Ishikawa (cell line): ENCODE measurements around the gene ELMO1.

Source experiments
- CEBPB ChIP-seq: IDR thresholded peaks from 2 replicates; pipeline ENCODE4 v1.6.1; 2012
- CREB1 ChIP-seq: IDR thresholded peaks from 2 replicates; pipeline ENCODE4 v1.6.1; 2012; ENCODE audit warnings: low read depth
- EGR1 ChIP-seq: IDR thresholded peaks from 2 replicates; pipeline ENCODE4 v1.6.1; 2012
- EP300 ChIP-seq: IDR thresholded peaks from 2 replicates; pipeline ENCODE4 v1.6.1; 2012; ENCODE audit warnings: borderline replicate concordance
- FOXM1 ChIP-seq: IDR thresholded peaks from 2 replicates; pipeline ENCODE4 v1.6.1; 2012; ENCODE audit warnings: low read depth, borderline replicate concordance
- NFIC ChIP-seq: IDR thresholded peaks from 2 replicates; pipeline ENCODE4 v1.6.1; 2012
- RAD21 ChIP-seq: IDR thresholded peaks from 2 replicates; pipeline ENCODE4 v1.6.1; 2012; ENCODE audit warnings: low read depth
- TAF1 ChIP-seq: IDR thresholded peaks from 2 replicates; pipeline ENCODE4 v1.6.1; 2012; ENCODE audit warnings: low read depth, mild to moderate bottlenecking
- TCF12 ChIP-seq: IDR thresholded peaks from 2 replicates; pipeline ENCODE4 v1.6.1; 2012; ENCODE audit warnings: low read depth
- TEAD4 ChIP-seq: IDR thresholded peaks from 2 replicates; pipeline ENCODE4 v1.6.1; 2012
- USF1 ChIP-seq: IDR thresholded peaks from 2 replicates; pipeline ENCODE4 v1.6.1; 2012
- YY1 ChIP-seq: IDR thresholded peaks from 2 replicates; pipeline ENCODE4 v1.6.1; 2012; ENCODE audit warnings: low read depth
- ZBTB7A ChIP-seq: IDR thresholded peaks from 2 replicates; pipeline ENCODE4 v1.6.1; 2012; ENCODE audit warnings: low read depth
- TF ChIP-seq, protein P1 (sequence below): IDR thresholded peaks from 2 replicates; pipeline ENCODE4 v1.6.1; 2012; ENCODE audit warnings: low read depth, mild to moderate bottlenecking
- TF ChIP-seq, protein P2 (sequence below): IDR thresholded peaks from 2 replicates; pipeline ENCODE4 v1.6.1; 2012

Gene ELMO1

GRCh38 chr7:37438906-37439652 lies 9.6 kb downstream of the ELMO1 start:
- TF ChIP-seq CEBPB (no peak), NFIC (no peak), CREB1 (no peak), TCF12 (no peak), RAD21 (no peak), ZBTB7A (no peak)
- TF ChIP-seq, protein P1, sequence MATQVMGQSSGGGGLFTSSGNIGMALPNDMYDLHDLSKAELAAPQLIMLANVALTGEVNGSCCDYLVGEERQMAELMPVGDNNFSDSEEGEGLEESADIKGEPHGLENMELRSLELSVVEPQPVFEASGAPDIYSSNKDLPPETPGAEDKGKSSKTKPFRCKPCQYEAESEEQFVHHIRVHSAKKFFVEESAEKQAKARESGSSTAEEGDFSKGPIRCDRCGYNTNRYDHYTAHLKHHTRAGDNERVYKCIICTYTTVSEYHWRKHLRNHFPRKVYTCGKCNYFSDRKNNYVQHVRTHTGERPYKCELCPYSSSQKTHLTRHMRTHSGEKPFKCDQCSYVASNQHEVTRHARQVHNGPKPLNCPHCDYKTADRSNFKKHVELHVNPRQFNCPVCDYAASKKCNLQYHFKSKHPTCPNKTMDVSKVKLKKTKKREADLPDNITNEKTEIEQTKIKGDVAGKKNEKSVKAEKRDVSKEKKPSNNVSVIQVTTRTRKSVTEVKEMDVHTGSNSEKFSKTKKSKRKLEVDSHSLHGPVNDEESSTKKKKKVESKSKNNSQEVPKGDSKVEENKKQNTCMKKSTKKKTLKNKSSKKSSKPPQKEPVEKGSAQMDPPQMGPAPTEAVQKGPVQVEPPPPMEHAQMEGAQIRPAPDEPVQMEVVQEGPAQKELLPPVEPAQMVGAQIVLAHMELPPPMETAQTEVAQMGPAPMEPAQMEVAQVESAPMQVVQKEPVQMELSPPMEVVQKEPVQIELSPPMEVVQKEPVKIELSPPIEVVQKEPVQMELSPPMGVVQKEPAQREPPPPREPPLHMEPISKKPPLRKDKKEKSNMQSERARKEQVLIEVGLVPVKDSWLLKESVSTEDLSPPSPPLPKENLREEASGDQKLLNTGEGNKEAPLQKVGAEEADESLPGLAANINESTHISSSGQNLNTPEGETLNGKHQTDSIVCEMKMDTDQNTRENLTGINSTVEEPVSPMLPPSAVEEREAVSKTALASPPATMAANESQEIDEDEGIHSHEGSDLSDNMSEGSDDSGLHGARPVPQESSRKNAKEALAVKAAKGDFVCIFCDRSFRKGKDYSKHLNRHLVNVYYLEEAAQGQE, result no peak

DNA sequence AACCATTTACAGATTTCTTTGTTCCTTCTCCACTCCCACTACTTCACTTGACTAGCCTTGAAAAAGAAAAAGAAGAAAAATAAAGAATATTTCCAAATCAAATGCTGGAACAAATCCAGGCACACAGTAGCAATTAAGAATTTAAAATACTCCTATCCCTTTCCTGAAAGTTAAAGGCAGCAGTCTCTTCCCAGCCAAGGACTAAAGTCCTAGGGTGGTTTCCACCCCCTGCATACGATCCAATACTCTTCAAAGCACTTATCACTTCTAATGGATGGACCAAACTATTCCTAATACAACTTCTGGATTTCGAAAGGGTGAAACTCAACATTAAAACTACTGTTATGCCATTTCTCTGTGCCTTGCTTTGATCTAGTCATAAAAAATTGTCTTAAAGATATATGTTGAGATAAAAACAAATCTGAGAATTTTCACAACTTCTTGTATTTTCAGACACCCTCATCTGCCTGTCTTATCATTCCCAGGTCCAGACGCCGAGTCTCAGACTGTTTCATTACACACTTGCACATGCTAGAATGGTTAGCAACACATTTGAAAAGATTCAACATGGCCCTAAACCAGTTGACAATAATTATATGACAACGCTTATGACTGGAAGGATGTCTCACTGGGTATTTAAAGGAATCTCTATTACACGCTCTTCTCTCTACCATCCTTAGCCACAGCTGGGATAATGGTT lies 13.4 kb downstream of the ELMO1 start:
- TF ChIP-seq ZBTB7A, result no peak
- TF ChIP-seq, protein P2, sequence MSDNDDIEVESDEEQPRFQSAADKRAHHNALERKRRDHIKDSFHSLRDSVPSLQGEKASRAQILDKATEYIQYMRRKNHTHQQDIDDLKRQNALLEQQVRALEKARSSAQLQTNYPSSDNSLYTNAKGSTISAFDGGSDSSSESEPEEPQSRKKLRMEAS, result no peak
- TF ChIP-seq CREB1, result no peak
- no peak for TF ChIP-seq TEAD4
- no peak for TF ChIP-seq TAF1
- no peak for TF ChIP-seq NFIC
- no peak for TF ChIP-seq TCF12
- TF ChIP-seq EGR1, result no peak
- TF ChIP-seq, protein P1, result no peak
- no peak for TF ChIP-seq FOXM1
- TF ChIP-seq YY1, result no peak
- no peak for TF ChIP-seq USF1
- TF ChIP-seq EP300, result no peak
- no peak for TF ChIP-seq RAD21
- no peak for TF ChIP-seq CEBPB

GRCh38 chr7:37434529-37434928 lies 14.1 kb downstream of the ELMO1 start:
- TF ChIP-seq TCF12 (no peak), CEBPB (no peak), YY1 (no peak), TAF1 (no peak), FOXM1 (no peak), TEAD4 (no peak), EP300 (no peak), EGR1 (no peak), CREB1 (no peak), NFIC (no peak)
- TF ChIP-seq, protein P1, result no peak
- TF ChIP-seq, protein P2, result no peak

- TF ChIP-seq CREB1 (no peak), ZBTB7A (no peak), TAF1 (no peak), USF1 (no peak), RAD21 (no peak), YY1 (no peak), FOXM1 (no peak), TCF12 (no peak)
- TF ChIP-seq, protein P2, result no peak
Observed at GRCh38 chr7:37433166-37433565, 15.5 kb downstream of the ELMO1 start.
